Left cardiac atrium (tissue), 4 donors: ENCODE measurements around the gene NFIA. TPM values are rescaled to one million over a fixed set of nuclear protein-coding genes. Genes with fewer than 3 reads are reported as not detected.
A peak's percentile ranks its signal among the peaks of the same experiment; 100 is the strongest.

Source experiments
- ATAC-seq, 2 donors: fragments of 200-7000 bp; cut with Tn5 transposase; one replicate each; pipeline ENCODE4 v1.9.1; 2020; ENCODE audit warnings: mild to moderate bottlenecking in 2 of 2, moderate library complexity in 2 of 2
- DNase-seq: peaks from one replicate; pipeline ENCODE4 v3.0.0-alpha.2; 2020
- intact Hi-C, 2 donors: fragments of 100-400 bp; cut with DNase I; formaldehyde crosslinking; loops; one replicate each; pipeline versions ENCODE4 v1.14.1 to v1.15.1; 2022 to 2023
- long read RNA-seq: library from polyadenylated mRNA; unstranded; transcript quantifications from one replicate; pipeline ENCODE4 v2.0.0, GENCODE V29; 2021
- total RNA-seq, 2 donors: library from RNA; stranded (reverse); fragmentation: NEBNext Ultra II Directional; extraction: Animal tissue kit (Norgen Biotek cat#: 25700); gene quantifications; one replicate each; pipeline ENCODE4 v1.2.1, GENCODE V29; 2021
- donor health status: DM: no; HTN: yes; CAD: no.
- donor health status: DM: no; HTN: yes; CAD: no; lungs with severe emphysema.
- donor health status: DM: yes; HTN: yes; CAD: no.
- donor health status: Dilated cardiomyopathy.

NFIA gene
- total RNA-seq, result 10 to 100 TPM; 94.1 to 97.8 TPM
- long read RNA-seq, full-length matches to known transcripts, result 47 of 83 reads
- long read RNA-seq, partial matches to known transcripts, result 20 of 83 reads
- long read RNA-seq, other reads (novel, unspliced or antisense), result 16 of 83 reads

GRCh38 chr1:61082311-61083012, at the start of gene NFIA:
Gene NFIA (plus strand): TSS chr1:61082561.
- DNase-seq (peak; percentile 57), ATAC-seq (peak; percentile 17 to 43)

GRCh38 chr1:61035880-61036279, 46.5 kb upstream of the NFIA start:
- intact Hi-C loops, result loop anchor here in 1 of 2 donors (5.0 kb wide), 1 partner anchor 179 kb away; no protein-coding TSS in a partner anchor
- DNase-seq (no peak), ATAC-seq (no peak)

More at GRCh38 chr1:61082311-61083012, at the start of gene NFIA:
- intact Hi-C loops, result loop anchor here in 1 of 2 donors (5.0 kb wide), 1 partner anchor 100 kb away; no protein-coding TSS in a partner anchor

- intact Hi-C loops, result loop anchor here (5.0 to 10.0 kb wide), 8 partner anchors 58 to 1068 kb away; no protein-coding TSS in a partner anchor
- DNase-seq (no peak), ATAC-seq (no peak)
These were observed 39.8 kb upstream of the NFIA start for GRCh38 chr1:61042466-61043009.

GRCh38 chr1:61043010-61043820, 39.1 kb upstream of the NFIA start:
- ATAC-seq (peak; percentile 95 to 97), DNase-seq (peak; percentile 93)
- intact Hi-C loops, result loop anchor here (5.0 to 10.0 kb wide), 8 partner anchors 58 to 1068 kb away; no protein-coding TSS in a partner anchor

GRCh38 chr1:61046434-61046833, 35.9 kb upstream of the NFIA start:
- intact Hi-C loops, result loop anchor here (5.0 to 10.0 kb wide), 5 partner anchors 62 to 1072 kb away; no protein-coding TSS in a partner anchor
- DNase-seq (no peak), ATAC-seq (no peak)

GRCh38 chr1:61047061-61047460, 35.3 kb upstream of the NFIA start:
- intact Hi-C loops, result loop anchor here (5.0 to 10.0 kb wide), 5 partner anchors 62 to 1072 kb away; no protein-coding TSS in a partner anchor
- DNase-seq (no peak), ATAC-seq (no peak)

- DNase-seq, result peak; percentile 93
- ATAC-seq, result peak; percentile 80 to 83
- intact Hi-C loops, result loop anchor here (2.0 to 10.0 kb wide), 10 partner anchors 37 to 1075 kb away; no protein-coding TSS in a partner anchor
These were observed 32.4 kb upstream of the NFIA start for GRCh38 chr1:61049850-61050540.

- peak; percentile 81 to 89 for ATAC-seq
- intact Hi-C loops, result loop anchor here (2.0 to 10.0 kb wide), 5 partner anchors 37 to 402 kb away; no protein-coding TSS in a partner anchor
- DNase-seq, result peak; percentile 83
These were observed 31.6 kb upstream of the NFIA start for GRCh38 chr1:61050541-61051442.

- ATAC-seq (no peak), DNase-seq (no peak)
- intact Hi-C loops, result loop anchor here (2.0 to 10.0 kb wide), 5 partner anchors 36 to 401 kb away; no protein-coding TSS in a partner anchor
These were observed 31.0 kb upstream of the NFIA start for GRCh38 chr1:61051443-61051718.

GRCh38 chr1:61051719-61052394, 30.5 kb upstream of the NFIA start:
- ATAC-seq (no peak), DNase-seq (peak; percentile 38)
- intact Hi-C loops, result loop anchor here (2.0 to 10.0 kb wide), 5 partner anchors 35 to 401 kb away; no protein-coding TSS in a partner anchor

GRCh38 chr1:61052395-61053225, 29.8 kb upstream of the NFIA start:
- no peak for ATAC-seq
- intact Hi-C loops, result loop anchor here (5.0 to 10.0 kb wide), 3 partner anchors 35 to 285 kb away; no protein-coding TSS in a partner anchor
- no peak for DNase-seq

GRCh38 chr1:61053226-61053711, 29.1 kb upstream of the NFIA start:
- intact Hi-C loops, result loop anchor here (5.0 to 10.0 kb wide), 3 partner anchors 34 to 284 kb away; no protein-coding TSS in a partner anchor
- no peak for DNase-seq
- ATAC-seq, result no peak

- DNase-seq (peak; percentile 75), ATAC-seq (peak in 1 of 2 donors; percentile 14)
- intact Hi-C loops, result loop anchor here (5.0 to 10.0 kb wide), 3 partner anchors 33 to 283 kb away; no protein-coding TSS in a partner anchor
These were observed 28.4 kb upstream of the NFIA start for GRCh38 chr1:61053712-61054600.

- intact Hi-C loops, result loop anchor here (5.0 to 10.0 kb wide), 3 partner anchors 33 to 283 kb away; no protein-coding TSS in a partner anchor
- ATAC-seq, result no peak
- DNase-seq, result no peak
These were observed 27.8 kb upstream of the NFIA start for GRCh38 chr1:61054601-61054993.
